Ovary (tissue), 9 donors: ENCODE measurements around the gene TMUB2. TPM values are rescaled to one million over a fixed set of nuclear protein-coding genes. Genes with fewer than 3 reads are reported as not detected.

Experiments used
- DNase-seq, 5 donors: peaks; one replicate each; pipeline ENCODE4 v3.0.0-alpha.2; 2019 to 2020
- H3K27ac ChIP-seq, 2 donors: fragments of 200-600 bp; one replicate each; pipeline versions ENCODE4 v1.5.1 to v1.8.0; 2019 to 2022
- H3K27me3 ChIP-seq: fragments of 200-600 bp; one replicate; pipeline ENCODE4 v1.8.0; 2022
- H3K36me3 ChIP-seq: fragments of 200-600 bp; sonication (generic); one replicate; pipeline ENCODE4 v1.5.1; 2019
- H3K4me1 ChIP-seq: one replicate; pipeline ENCODE4 v1.8.1; 2013; ENCODE audit warnings: mild to moderate bottlenecking, moderate library complexity; ENCODE audit not compliant: insufficient read depth
- H3K4me3 ChIP-seq: fragments of 200-600 bp; sonication (generic); one replicate; pipeline ENCODE4 v1.5.1; 2017
- H3K9me3 ChIP-seq, 2 donors: fragments of 200-600 bp in 1 of 2; sonication (generic) in 1 of 2; one replicate each; pipeline versions ENCODE4 v1.5.1 to v1.8.1; 2013 to 2019; ENCODE audit warnings: mild to moderate bottlenecking in 1 of 2, moderate library complexity in 1 of 2
- EP300 ChIP-seq: sonication (generic); formaldehyde crosslinking; IDR thresholded peaks from one replicate; pipeline ENCODE4 v1.6.1; 2017; ENCODE audit warnings: antibody characterized with exemption
- POLR2A ChIP-seq: fragments of 450-650 bp; IDR thresholded peaks from one replicate; pipeline ENCODE4 v1.6.1; 2017; ENCODE audit warnings: antibody characterized with exemption, mild to moderate bottlenecking, moderate library complexity
- WGBS, 3 donors: extraction: QIAGEN DNeasy Blood & Tissue Kit in 1 of 3; methylation state at CpG; one replicate each; pipeline versions ENCODE4 v1.1.5 to v1.1.7; 2013 to 2017; 5-methylcytosine and 5-hydroxymethylcytosine counted together
- intact Hi-C, 4 donors: fragments of 100-400 bp; cut with DNase I; formaldehyde crosslinking; loops; one replicate each; pipeline versions ENCODE4 v1.11.0 to v1.15.1; 2022 to 2023
- polyA plus RNA-seq, 2 donors: library from polyadenylated mRNA; stranded (reverse); fragments of 200-250 nt in 1 of 2; fragments of 350-450 nt in 1 of 2; fragmentation: Illumina TruSeq in 1 of 2; extraction: RNeasy Lipid Tissue Mini Kit (QIAGEN cat#74804) in 1 of 2; gene quantifications; one replicate each; pipeline ENCODE4 v1.2.3, GENCODE V29; 2013 to 2014
- total RNA-seq, 7 donors: library from RNA; depleted of rRNA in 2 of 7; stranded (reverse); fragments of >200 nt in 2 of 7; fragmentation: NEBNext Ultra II Directional in 3 of 7; extraction: Animal tissue kit (Norgen Biotek cat#: 25700) in 3 of 7; gene quantifications; one replicate each; pipeline versions ENCODE4 v1.1.0 to v1.2.4, GENCODE V29; 2016 to 2023
- TF ChIP-seq, protein P1 (sequence below), 3 donors: fragments of 450-650 bp in 2 of 3; fragments of 200-600 bp in 1 of 3; IDR thresholded peaks; one replicate each; pipeline versions ENCODE4 v1.5.1 to v1.8.0; 2016 to 2022; ENCODE audit warnings: antibody characterized with exemption in 3 of 3, mild to moderate bottlenecking in 1 of 3
- donor health status: DM: no; HTN: no; CAD: no; lungs with moderate emphysema.
- donor health status: DM: no; HTN: no; CAD: no.
- donor health status: Bipolar disorder and iron deficiency.
- donor health status: DM: yes; HTN: yes; CAD: no.
- donor health status: DM: no; HTN: no; CAD: no.
- donor health status: DM: yes; HTN: yes; CAD: no.

The TMUB2 gene
- total and polyA plus RNA-seq, 9 donors: 18.7 to 37.0 (median 28.6) TPM

GRCh38 chr17:44205962-44206824 lies 19.4 kb downstream of the TMUB2 start:
- Histone ChIP-seq H3K27me3 (no peaks in the 10 kb centered on the region), H3K36me3 (no peaks in the 10 kb centered on the region), H3K4me3 (no peak overlapping the region), H3K27ac (no peak overlapping the region), H3K4me1 (peaks cover 2% of the 10 kb centered on the region), H3K9me3 (no peaks in the 10 kb centered on the region)
- DNase-seq: no peak
- intact Hi-C loops: loop anchor here in 1 of 4 donors (10.0 kb wide), 1 partner anchor 149 kb away; no protein-coding TSS in a partner anchor
- TF ChIP-seq EP300 (no peak), POLR2A (no peak)
- TF ChIP-seq, protein P1, sequence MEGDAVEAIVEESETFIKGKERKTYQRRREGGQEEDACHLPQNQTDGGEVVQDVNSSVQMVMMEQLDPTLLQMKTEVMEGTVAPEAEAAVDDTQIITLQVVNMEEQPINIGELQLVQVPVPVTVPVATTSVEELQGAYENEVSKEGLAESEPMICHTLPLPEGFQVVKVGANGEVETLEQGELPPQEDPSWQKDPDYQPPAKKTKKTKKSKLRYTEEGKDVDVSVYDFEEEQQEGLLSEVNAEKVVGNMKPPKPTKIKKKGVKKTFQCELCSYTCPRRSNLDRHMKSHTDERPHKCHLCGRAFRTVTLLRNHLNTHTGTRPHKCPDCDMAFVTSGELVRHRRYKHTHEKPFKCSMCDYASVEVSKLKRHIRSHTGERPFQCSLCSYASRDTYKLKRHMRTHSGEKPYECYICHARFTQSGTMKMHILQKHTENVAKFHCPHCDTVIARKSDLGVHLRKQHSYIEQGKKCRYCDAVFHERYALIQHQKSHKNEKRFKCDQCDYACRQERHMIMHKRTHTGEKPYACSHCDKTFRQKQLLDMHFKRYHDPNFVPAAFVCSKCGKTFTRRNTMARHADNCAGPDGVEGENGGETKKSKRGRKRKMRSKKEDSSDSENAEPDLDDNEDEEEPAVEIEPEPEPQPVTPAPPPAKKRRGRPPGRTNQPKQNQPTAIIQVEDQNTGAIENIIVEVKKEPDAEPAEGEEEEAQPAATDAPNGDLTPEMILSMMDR (IDR thresholded peaks at IDR 0.05): no peak
- 27 to 38% (median 36%) methylated on average over 13 of the region's 13 CpGs for WGBS, 3 donors

DNA sequence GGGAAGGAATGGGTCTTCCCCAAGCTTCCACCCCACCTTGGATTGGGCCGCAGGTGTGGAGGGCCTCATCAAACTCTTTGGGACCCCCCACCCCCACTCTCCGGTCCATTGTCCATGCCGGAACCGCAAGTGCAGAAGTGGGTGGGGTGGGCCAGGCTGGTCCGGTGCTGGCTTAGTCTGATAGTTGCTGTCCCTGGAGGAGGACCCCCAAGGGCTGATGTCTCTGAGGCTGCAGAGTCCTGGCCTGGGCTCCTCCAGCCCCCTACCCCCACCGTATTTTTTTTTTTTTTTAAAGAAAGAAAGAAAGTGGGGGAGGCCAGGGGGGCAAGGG lies 20.0 kb downstream of the TMUB2 start:
- Histone ChIP-seq H3K4me3 (no peak overlapping the region), H3K36me3 (no peaks in the 10 kb centered on the region), H3K27me3 (no peaks in the 10 kb centered on the region), H3K27ac (no peak overlapping the region), H3K4me1 (peaks cover 2% of the 10 kb centered on the region), H3K9me3 (no peaks in the 10 kb centered on the region)
- WGBS, 3 donors: 73 to 89% (median 78%) methylated on average over 6 of the region's 6 CpGs
- intact Hi-C loops: loop anchor here in 1 of 4 donors (10.0 kb wide), 1 partner anchor 148 kb away; no protein-coding TSS in a partner anchor
- DNase-seq: no peak
- TF ChIP-seq EP300: no peak
- no peak for TF ChIP-seq POLR2A
- TF ChIP-seq, protein P1 (IDR thresholded peaks at IDR 0.05): no peak

GRCh38 chr17:44207319-44207718 lies 20.5 kb downstream of the TMUB2 start:
- TF ChIP-seq POLR2A (no peak), EP300 (no peak)
- TF ChIP-seq, protein P1 (IDR thresholded peaks at IDR 0.05): no peak
- H3K4me3 ChIP-seq: no peak overlapping the region
- 80 to 85% (median 82%) methylated on average over 17 of the region's 17 CpGs for WGBS, 3 donors
- H3K9me3 ChIP-seq: no peaks in the 10 kb centered on the region
- intact Hi-C loops: loop anchor here in 1 of 4 donors (10.0 kb wide), 1 partner anchor 147 kb away; no protein-coding TSS in a partner anchor
- H3K27me3 ChIP-seq: no peaks in the 10 kb centered on the region
- peaks cover 2% of the 10 kb centered on the region for H3K4me1 ChIP-seq
- DNase-seq: no peak
- H3K36me3 ChIP-seq: no peaks in the 10 kb centered on the region
- no peak overlapping the region for H3K27ac ChIP-seq

DNA sequence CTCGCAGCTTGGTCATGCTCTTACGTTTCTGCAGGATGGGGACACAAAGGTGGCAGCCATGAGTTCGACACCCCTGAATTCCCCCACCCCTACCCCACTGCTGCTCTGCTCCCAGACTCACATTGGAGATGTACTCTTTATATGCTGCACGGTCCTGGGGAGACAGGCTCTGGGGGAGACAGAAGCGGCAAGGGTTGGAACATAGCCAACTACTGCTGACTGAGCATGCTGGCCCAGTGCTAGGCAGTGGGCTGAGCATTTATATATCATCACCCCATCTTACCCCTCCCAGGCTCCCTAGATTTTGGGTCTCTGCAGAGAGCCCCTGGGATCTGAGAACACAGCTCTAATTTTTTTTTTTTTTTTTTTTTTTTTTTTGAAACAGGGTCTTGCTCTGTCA lies 21.0 kb downstream of the TMUB2 start:
- DNase-seq: no peak
- Histone ChIP-seq H3K4me1 (peaks cover 4% of the 10 kb centered on the region), H3K4me3 (no peak overlapping the region), H3K9me3 (no peaks in the 10 kb centered on the region), H3K27me3 (no peaks in the 10 kb centered on the region), H3K27ac (no peak overlapping the region), H3K36me3 (no peaks in the 10 kb centered on the region)
- intact Hi-C loops: loop anchor here in 1 of 4 donors (10.0 kb wide), 1 partner anchor 147 kb away; no protein-coding TSS in a partner anchor
- TF ChIP-seq EP300 (no peak), POLR2A (no peak)
- TF ChIP-seq, protein P1 (IDR thresholded peaks at IDR 0.05): no peak
- WGBS, 3 donors: 79 to 87% (median 83%) methylated on average over 5 of the region's 5 CpGs
